Endothelial cell of umbilical vein (primary cell): ENCODE results near the gene GUCA2B. TPM values are rescaled to one million over a fixed set of nuclear protein-coding genes. Genes with fewer than 3 reads are reported as not detected.

ENCODE experiments used
- BruUV-seq: library from RNA; stranded (reverse); fragments of 400-500 nt; replicated peaks from 2 replicates; lab custom pipeline; 2021; lab: Mats Ljungman, UMichigan
- CTCF ChIA-PET: fragments of 300-600, 350-600 bp; sonication (Branson Sonifier 250); formaldehyde crosslinking; loops from one replicate; lab custom pipeline; 2021; ENCODE audit warnings: antibody characterized with exemption, inconsistent platforms; lab: Charles Lee
- POLR2A ChIA-PET: fragments of 300-600, 350-600 bp; sonication (Branson Sonifier 250); formaldehyde crosslinking; loops from one replicate; lab custom pipeline; 2021; ENCODE audit warnings: antibody characterized with exemption, inconsistent platforms; lab: Charles Lee
- DNase-seq: peaks from one replicate; pipeline ENCODE4 v3.0.0-alpha.2; 2011; ENCODE audit warnings: low read depth, low spot score
- FAIRE-seq: peaks from 2 replicates; lab custom pipeline; 2011; peaks lifted over from hg19 to GRCh38; lab: Jason Lieb, UNC
- H2AFZ ChIP-seq: 2 replicates; pipeline ENCODE4 v1.6.0; 2012; ENCODE audit warnings: low read depth, low read length, control low read depth, inconsistent platforms
- H3K27ac ChIP-seq: 2 replicates; pipeline ENCODE4 v1.5.1; 2011; ENCODE audit warnings: low read depth, mild to moderate bottlenecking, control low read depth, low read length, moderate library complexity; ENCODE audit not compliant: insufficient read depth
- H3K27me3 ChIP-seq, 2 experiments: 2 replicates each; pipeline versions ENCODE4 v1.6.0 to v1.6.1; 2011; ENCODE audit warnings: low read length in 2 of 2, mixed read lengths in 1 of 2; ENCODE audit not compliant: control insufficient read depth in 2 of 2, insufficient read depth in 2 of 2
- H3K36me3 ChIP-seq, 2 experiments: 2 replicates in 1 of 2; 3 replicates in 1 of 2; pipeline ENCODE4 v1.5.1; 2011; ENCODE audit warnings: low read length in 2 of 2, mild to moderate bottlenecking in 1 of 2, moderate library complexity in 1 of 2; ENCODE audit not compliant: control insufficient read depth in 2 of 2, insufficient read depth in 2 of 2; ENCODE audit errors: extremely low read depth in 1 of 2
- H3K4me1 ChIP-seq: 3 replicates; pipeline ENCODE4 v1.5.1; 2011; ENCODE audit warnings: mild to moderate bottlenecking, low read length; ENCODE audit not compliant: control insufficient read depth, insufficient read depth; ENCODE audit errors: extremely low read depth
- H3K4me2 ChIP-seq: 2 replicates; pipeline ENCODE4 v1.6.1; 2011; ENCODE audit warnings: low read length, control low read depth, mixed read lengths; ENCODE audit not compliant: insufficient read depth
- H3K4me3 ChIP-seq, 3 experiments: fragments of 200-600 bp in 1 of 3; sonication (generic), shearing (Covaris generic) in 1 of 3; replicated peaks in 1 of 3; 2 replicates each; pipeline ENCODE4 v1.5.1; 2011 to 2016; ENCODE audit warnings: control low read depth in 3 of 3, low read length in 3 of 3, mild to moderate bottlenecking in 2 of 3, inconsistent platforms in 1 of 3, low read depth in 1 of 3, moderate library complexity in 1 of 3; ENCODE audit not compliant: insufficient read depth in 1 of 3
- H3K79me2 ChIP-seq: 2 replicates; pipeline ENCODE4 v1.6.0; 2012; ENCODE audit warnings: low read length, inconsistent platforms; ENCODE audit not compliant: control insufficient read depth, insufficient read depth
- H3K9ac ChIP-seq: replicated peaks from 2 replicates; pipeline ENCODE3; 2011; ENCODE audit warnings: low read length, control low read depth; ENCODE audit not compliant: insufficient read depth; ENCODE audit errors: extremely low read depth
- H3K9me1 ChIP-seq: replicated peaks from 3 replicates; pipeline ENCODE4 v1.6.0; 2011; ENCODE audit warnings: mild to moderate bottlenecking, low read length; ENCODE audit not compliant: control insufficient read depth, insufficient read depth; ENCODE audit errors: extremely low read depth
- H3K9me3 ChIP-seq: replicated peaks from 2 replicates; pipeline ENCODE4 v1.5.1; 2012; ENCODE audit warnings: low read length, inconsistent platforms; ENCODE audit not compliant: control insufficient read depth, insufficient read depth
- H4K20me1 ChIP-seq: replicated peaks from 2 replicates; pipeline ENCODE3; 2011; ENCODE audit warnings: mild to moderate bottlenecking, low read length; ENCODE audit not compliant: control insufficient read depth, insufficient read depth; ENCODE audit errors: extremely low read depth
- EZH2 ChIP-seq: IDR thresholded peaks from 2 replicates; pipeline ENCODE4 v1.6.1; 2012; ENCODE audit warnings: borderline replicate concordance, low read depth, mild to moderate bottlenecking, moderate library complexity, low read length, inconsistent platforms; ENCODE audit not compliant: severe bottlenecking
- FOS ChIP-seq: IDR thresholded peaks from 2 replicates; pipeline ENCODE4 v1.6.1; 2011; ENCODE audit warnings: mild to moderate bottlenecking, low read length, moderate library complexity, borderline replicate concordance; ENCODE audit not compliant: insufficient read depth
- GATA2 ChIP-seq: IDR thresholded peaks from 2 replicates; pipeline ENCODE4 v1.7.0; 2011; ENCODE audit warnings: low read depth, mild to moderate bottlenecking, moderate library complexity, mixed read lengths, low read length; ENCODE audit not compliant: insufficient read length, insufficient read depth
- JUN ChIP-seq: IDR thresholded peaks from 2 replicates; pipeline ENCODE4 v1.6.1; 2011; ENCODE audit warnings: borderline replicate concordance, low read depth; ENCODE audit not compliant: insufficient read length, insufficient read depth
- MYC ChIP-seq: IDR thresholded peaks from one replicate; pipeline ENCODE4 v1.6.1; 2011; ENCODE audit warnings: mild to moderate bottlenecking, low read depth, low read length
- POLR2A ChIP-seq: IDR thresholded peaks from 2 replicates; pipeline ENCODE4 v1.6.1; 2012; ENCODE audit warnings: low read depth, mild to moderate bottlenecking, control low read depth, low read length
- POLR2AphosphoS5 ChIP-seq: IDR thresholded peaks from 2 replicates; pipeline ENCODE4 v1.6.1; 2012; ENCODE audit warnings: low read depth, mild to moderate bottlenecking, control low read depth, low read length, moderate library complexity; ENCODE audit not compliant: insufficient read depth
- dilution Hi-C: fragments of 300-500 bp; cut with MboI; formaldehyde crosslinking; loops from one replicate; pipeline ENCODE4 v1.15.0; 2019; ENCODE audit warnings: low sequenced_read_pairs; ENCODE audit not compliant: extremely low pct_ligation_motif_present
- intact Hi-C: fragments of 100-400 bp; cut with micrococcal nuclease; formaldehyde crosslinking; loops from one replicate; pipeline ENCODE4 v1.10.0; 2022
- polyA plus RNA-seq, 4 experiments: library from polyadenylated mRNA; depleted of rRNA in 3 of 4; stranded (reverse) in 3 of 4; unstranded in 1 of 4; fragments of >200 nt; gene quantifications; 2 replicates each; pipeline versions ENCODE4 v1.2.1 to v1.2.3, GENCODE V29; 2011 to 2012; ENCODE audit warnings: missing spikeins in 1 of 4
- total RNA-seq: library from RNA; stranded (reverse); gene quantifications from 2 replicates; pipeline ENCODE4 v1.2.3, GENCODE V29; 2021
- TF ChIP-seq, protein P1 (sequence below): IDR thresholded peaks from 2 replicates; pipeline ENCODE4 v1.6.1; 2011; ENCODE audit not compliant: insufficient read depth, insufficient read length
- TF ChIP-seq, protein P2 (sequence below), 2 donors: IDR thresholded peaks; 1 replicate in 1 of 2; 2 replicates in 1 of 2; pipeline ENCODE4 v1.5.1; 2011; ENCODE audit warnings: low read length in 2 of 2, mild to moderate bottlenecking in 2 of 2, moderate library complexity in 2 of 2, control low read depth in 1 of 2, inconsistent platforms in 1 of 2, low read depth in 1 of 2; ENCODE audit not compliant: insufficient read depth in 1 of 2; ENCODE audit errors: extremely low read depth in 1 of 2

GUCA2B gene
- total and polyA plus RNA-seq, 2 donors (not counting 3 experiments of a cell fraction or from before 2014, with no cell fraction given): not detected

DNA sequence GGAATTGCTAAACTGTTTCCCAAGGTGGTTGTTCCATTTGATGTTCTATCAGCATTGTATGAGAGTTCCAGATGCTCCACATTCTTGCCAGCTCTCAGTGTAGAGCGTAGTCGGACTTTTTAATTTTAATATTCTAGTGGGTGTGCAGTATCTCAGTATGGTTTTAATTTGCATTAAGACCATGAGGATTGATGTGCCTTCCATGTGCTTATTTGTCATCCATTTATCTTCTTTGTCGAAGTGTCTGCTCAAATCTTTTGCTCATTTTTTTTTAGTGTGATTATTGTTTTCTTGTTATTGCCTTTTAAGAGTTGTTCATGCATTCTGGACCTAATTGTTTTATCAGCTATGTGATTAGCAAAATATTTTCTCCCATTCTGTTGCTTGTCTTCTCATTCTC lies 13.8 kb upstream of the GUCA2B start:
- Histone ChIP-seq H3K36me3 (no peaks in the 10 kb centered on the region), H3K9me3 (no peaks in the 10 kb centered on the region), H3K79me2 (no peaks in the 10 kb centered on the region), H3K9ac (no peak overlapping the region), H3K4me2 (no peak overlapping the region), H3K27ac (no peak overlapping the region), H3K9me1 (no peaks in the 10 kb centered on the region), H3K4me1 (no peaks in the 10 kb centered on the region), H3K27me3 (peaks cover 6 to 9% of the 10 kb centered on the region in 2 experiments), H4K20me1 (no peaks in the 10 kb centered on the region), H3K4me3 (no peak overlapping the region), H2AFZ (no peak overlapping the region)
- intact Hi-C loops (no loop called here), dilution Hi-C loops (no loop called here)
- no peak for FAIRE-seq
- TF ChIP-seq JUN: no peak
- no peak for TF ChIP-seq POLR2AphosphoS5
- no peak for TF ChIP-seq POLR2A
- TF ChIP-seq FOS: no peak
- TF ChIP-seq GATA2: no peak
- TF ChIP-seq EZH2: no peak
- TF ChIP-seq, protein P1, sequence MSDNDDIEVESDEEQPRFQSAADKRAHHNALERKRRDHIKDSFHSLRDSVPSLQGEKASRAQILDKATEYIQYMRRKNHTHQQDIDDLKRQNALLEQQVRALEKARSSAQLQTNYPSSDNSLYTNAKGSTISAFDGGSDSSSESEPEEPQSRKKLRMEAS: no peak
- TF ChIP-seq MYC: no peak
- TF ChIP-seq, protein P2, sequence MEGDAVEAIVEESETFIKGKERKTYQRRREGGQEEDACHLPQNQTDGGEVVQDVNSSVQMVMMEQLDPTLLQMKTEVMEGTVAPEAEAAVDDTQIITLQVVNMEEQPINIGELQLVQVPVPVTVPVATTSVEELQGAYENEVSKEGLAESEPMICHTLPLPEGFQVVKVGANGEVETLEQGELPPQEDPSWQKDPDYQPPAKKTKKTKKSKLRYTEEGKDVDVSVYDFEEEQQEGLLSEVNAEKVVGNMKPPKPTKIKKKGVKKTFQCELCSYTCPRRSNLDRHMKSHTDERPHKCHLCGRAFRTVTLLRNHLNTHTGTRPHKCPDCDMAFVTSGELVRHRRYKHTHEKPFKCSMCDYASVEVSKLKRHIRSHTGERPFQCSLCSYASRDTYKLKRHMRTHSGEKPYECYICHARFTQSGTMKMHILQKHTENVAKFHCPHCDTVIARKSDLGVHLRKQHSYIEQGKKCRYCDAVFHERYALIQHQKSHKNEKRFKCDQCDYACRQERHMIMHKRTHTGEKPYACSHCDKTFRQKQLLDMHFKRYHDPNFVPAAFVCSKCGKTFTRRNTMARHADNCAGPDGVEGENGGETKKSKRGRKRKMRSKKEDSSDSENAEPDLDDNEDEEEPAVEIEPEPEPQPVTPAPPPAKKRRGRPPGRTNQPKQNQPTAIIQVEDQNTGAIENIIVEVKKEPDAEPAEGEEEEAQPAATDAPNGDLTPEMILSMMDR (IDR thresholded peaks at IDR 0.05; ENCODE audit: extremely low read depth in 1 of 2, insufficient read depth in 1 of 2, low read depth in 1 of 2, low read length in 2 of 2): no peak
- POLR2A ChIA-PET: no interaction called here
- no peak for DNase-seq
- BruUV-seq: no TSS peak
- CTCF ChIA-PET: no interaction called here
